ENCODE results near the gene STPG4.
A peak's percentile ranks its signal among the peaks of the same experiment; 100 is the strongest.

The STPG4 gene

DNA sequence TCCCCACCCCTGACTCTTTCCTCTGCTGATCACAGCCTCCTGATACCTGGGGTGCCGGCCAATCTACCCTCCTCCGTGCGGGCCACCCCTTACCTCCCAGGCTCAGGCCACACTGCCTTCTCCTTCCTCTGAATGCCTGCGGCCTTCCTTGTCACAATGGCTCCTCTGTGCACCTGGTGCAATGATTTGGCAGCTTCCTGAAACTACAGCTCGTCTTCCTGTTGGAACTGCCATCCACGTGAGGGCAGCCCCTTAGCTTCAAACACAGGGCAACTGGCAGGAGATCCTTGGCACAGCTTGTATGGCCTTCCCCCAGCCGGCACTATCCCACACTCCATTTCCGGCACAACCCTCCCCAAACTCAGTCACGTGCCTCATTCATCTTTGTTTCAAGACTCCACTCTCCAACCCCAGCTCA, 69.0 kb downstream of the STPG4 start:
- no peak for DNase-seq

DNA sequence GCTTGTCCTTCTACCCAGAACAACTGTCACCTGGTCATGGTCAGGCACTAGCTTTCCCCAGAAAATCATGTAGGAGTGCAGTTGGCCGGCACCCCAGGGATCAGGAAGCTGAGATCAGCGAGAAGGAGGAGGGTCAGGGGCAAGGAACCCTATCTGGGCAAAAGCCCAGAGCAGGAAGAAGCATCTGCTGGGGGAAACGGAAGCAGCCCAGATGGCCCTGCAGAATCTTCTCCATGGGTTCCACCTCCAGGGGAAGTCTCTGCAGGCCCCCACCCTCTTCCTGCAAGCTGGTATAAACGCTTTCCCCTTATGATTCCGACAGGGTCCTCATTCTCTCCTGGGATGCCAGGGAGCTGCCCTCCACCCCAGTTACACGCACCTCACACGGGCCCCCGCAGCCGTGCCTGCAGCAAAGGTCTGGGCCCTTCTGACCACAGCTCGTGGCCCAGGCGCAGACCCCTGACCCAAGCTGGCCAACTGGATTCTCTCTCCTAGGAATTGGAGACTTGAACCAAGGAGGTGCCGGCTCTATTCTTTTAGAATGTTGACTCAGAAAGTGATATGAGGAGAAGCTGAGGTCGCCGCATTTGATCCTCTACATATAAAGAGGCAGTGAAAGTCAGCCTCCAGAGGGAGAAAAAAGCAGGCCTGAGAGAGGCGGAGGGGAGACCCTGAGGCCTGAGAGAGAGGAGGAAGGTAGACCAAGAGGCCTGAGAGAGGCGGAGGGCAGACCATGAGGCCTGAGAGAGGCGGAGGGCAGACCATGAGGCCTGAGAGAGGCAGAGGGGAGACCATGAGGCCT, 71.0 kb downstream of the STPG4 start:
- no peak for DNase-seq

DNA sequence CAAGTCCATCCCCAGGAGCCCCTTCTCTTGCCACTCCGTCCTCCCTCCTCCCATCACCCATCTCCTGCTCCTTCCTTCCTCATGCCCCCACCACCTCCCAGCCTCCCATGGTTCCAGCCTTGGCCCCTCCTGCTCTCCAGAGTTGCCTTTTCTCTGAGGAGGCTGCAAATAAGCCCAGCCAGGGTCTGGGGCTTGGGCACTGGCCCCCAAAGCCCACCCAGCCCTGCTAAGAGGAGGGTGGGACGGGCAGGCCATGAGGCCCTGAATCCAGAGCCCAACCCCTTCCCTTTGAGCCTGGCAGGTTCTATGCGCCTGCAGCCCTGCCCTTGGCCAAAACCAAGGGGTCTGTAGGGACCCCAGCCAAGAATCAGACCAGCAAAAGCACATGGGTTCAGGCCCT, 71.6 kb downstream of the STPG4 start:
- DNase-seq, result no peak

DNA sequence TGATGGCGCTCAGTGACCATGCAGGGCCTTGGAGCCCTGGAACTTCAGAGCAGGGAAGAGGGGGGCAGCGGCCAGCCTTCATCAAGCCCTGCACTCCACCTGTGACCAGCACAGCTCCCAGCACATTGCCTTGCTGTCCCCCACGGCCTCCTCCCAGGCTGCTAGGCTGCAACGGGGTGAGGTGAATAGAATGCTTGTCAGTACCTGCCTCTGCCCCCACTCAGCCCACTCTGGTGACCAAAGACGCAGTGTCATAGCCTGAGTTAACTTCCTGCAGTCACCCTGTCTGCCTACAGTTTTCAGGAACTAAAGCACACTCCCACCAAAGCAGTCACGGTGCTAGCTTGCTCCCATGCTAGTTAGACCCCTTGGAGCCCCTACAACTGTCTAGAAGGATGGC, 72.1 kb downstream of the STPG4 start:
- DNase-seq, result no peak

GRCh38 chr2:47080888-47081301, 74.2 kb downstream of the STPG4 start:
- DNase-seq, result no peak

GRCh38 chr2:47079515-47080412, 75.3 kb downstream of the STPG4 start:
- no peak for DNase-seq

- DNase-seq, result no peak
Observed at GRCh38 chr2:47078541-47079482, 76.3 kb downstream of the STPG4 start.

DNA sequence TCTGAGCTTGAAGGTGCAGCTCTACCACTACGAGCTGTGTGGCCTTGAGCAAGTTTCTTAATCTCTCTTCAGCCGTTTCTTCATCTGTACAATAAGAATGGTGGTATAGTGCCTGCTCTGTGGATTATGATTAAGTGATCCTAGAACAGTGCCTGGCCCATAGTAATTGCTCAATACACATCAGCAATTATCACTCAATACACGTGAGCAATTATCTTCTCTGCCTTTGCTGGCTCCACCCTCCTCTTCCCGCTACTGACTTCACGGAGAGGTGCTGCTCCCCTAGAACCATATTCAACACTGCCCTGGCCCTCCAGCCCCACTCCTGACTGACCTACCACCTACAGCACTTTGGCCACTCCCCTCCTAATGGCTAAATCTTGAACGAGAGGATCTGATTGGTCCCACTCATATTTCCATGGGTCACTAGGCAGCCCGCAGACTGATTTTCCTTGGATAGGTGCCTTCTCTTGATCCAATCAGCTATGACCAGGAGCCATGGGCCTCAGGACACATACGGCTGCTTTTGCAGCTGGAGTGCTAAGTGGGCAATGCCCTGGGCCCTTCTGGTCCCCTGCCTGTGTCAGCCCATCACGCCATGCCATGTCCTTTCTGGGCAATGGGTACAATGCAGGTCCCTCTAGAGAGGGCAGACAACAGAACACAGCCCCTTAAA, 77.5 kb downstream of the STPG4 start:
- no peak for DNase-seq

- no peak for DNase-seq
Observed at GRCh38 chr2:47076586-47077441, 78.3 kb downstream of the STPG4 start.

- DNase-seq, result no peak
Observed at GRCh38 chr2:47076126-47076506, 79.0 kb downstream of the STPG4 start.

DNA sequence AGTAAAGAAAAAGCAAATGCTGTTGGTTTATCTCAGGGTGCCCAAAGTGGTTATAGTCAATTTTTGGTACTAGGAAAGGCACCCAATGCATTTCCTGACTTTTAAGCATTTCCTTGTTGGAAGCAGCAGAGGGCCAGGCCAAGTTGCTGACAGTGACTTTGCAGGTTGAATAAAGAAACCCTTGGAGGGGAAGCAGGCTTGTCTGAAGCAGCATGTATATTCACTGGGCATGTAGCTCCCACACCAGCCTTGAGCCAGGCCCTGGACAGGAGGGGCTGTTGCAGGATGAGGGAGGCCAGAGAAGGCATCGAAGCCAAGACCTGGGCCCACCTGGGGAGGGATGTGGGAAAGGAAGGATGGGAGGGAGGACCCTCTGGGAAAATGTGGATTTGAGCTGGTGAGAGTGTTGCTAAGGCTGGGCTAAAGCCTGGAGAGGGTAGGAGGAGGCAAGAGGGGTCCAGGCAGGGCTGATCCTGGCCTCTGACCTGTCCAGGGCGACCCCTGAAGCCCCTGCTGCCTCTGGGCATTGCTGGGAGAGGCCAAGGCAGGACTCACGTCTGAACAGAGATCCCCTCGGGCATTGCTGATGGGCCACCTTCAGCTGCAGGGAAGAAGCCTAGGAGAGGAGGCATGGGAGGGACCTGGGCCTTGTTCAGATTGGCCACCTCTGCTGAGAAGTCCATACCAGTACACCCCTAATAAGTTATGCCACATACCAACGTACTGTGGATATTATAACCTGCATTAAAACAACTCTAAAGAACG, 79.6 kb downstream of the STPG4 start:
- no peak for DNase-seq

GRCh38 chr2:47074691-47075090, 80.4 kb downstream of the STPG4 start:
- no peak for DNase-seq

DNA sequence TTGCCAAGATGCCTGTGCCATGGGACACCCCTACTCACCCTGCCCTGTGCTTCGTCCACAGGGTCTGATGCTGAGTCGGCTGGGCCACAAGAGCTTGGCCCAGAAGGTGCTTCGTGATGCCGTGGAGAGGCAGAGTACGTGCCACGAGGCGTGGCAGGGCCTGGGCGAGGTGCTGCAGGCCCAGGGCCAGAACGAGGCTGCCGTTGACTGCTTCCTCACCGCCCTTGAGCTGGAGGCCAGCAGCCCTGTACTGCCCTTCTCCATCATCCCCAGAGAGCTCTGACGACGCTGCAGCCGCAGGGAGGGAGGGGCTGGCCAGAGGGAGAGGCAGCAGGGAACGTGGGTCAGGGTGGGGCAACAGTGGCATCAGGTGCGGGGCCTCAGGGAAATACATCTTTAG, 81.5 kb downstream of the STPG4 start:
- DNase-seq, result no peak

- no peak for DNase-seq
Observed at GRCh38 chr2:47073217-47073616, 81.9 kb downstream of the STPG4 start.

DNA sequence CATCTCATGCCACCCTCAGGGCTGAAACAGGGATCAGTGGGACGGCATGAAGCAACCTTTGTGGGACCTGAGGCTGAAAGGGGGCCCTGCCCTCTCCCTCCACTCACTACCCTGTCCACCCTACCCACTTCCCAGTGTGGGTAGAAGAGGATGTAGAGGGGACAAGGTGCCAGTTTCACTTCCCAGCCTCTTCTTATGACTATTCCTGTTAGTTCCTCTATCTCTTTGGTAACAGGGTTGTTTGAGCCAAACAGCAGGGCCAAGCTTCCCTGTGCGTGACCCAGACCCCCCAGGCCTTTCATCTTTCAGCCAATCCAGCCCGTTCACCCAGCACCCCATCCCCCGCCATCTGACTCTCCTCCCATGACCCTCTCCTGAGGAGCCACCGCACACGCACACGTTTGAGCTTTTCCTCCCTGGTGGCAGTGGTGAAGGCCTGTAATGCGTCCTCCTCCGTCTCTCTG, 82.3 kb downstream of the STPG4 start:
- no peak for DNase-seq

DNA sequence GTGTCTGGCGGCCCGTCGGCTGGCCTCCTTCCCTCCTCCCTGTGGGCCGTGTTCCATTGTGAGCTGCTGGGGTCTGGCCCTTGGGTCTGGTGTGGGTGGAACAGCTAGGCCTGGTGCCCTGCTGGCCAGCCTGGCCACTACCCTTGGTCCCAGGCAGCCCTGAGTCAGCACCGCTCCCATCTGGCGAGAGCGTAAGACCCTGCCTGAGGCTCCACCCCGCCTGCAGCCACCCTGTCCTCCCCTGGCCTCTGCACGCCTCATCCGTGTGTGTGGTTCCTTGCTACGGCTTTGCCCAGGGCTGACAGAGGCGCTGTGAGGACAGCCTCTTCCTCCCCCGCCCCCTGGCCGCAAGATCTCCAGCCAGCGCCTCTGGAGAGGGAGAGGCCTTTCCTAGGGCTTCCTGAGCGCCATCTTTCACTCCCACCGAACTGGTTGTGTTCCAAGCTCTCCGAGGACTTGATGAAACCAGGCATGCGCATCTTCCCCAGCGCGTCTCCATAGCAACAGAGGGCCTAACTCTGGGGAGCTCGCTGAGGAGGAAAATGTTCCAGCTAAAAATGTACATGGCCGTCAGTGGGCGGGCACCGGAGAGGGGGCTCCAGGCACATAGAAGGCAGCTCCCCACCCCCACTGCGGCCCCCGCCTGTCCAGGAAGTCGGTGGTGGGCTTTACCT, 83.0 kb downstream of the STPG4 start:
- DNase-seq, result no peak

DNA sequence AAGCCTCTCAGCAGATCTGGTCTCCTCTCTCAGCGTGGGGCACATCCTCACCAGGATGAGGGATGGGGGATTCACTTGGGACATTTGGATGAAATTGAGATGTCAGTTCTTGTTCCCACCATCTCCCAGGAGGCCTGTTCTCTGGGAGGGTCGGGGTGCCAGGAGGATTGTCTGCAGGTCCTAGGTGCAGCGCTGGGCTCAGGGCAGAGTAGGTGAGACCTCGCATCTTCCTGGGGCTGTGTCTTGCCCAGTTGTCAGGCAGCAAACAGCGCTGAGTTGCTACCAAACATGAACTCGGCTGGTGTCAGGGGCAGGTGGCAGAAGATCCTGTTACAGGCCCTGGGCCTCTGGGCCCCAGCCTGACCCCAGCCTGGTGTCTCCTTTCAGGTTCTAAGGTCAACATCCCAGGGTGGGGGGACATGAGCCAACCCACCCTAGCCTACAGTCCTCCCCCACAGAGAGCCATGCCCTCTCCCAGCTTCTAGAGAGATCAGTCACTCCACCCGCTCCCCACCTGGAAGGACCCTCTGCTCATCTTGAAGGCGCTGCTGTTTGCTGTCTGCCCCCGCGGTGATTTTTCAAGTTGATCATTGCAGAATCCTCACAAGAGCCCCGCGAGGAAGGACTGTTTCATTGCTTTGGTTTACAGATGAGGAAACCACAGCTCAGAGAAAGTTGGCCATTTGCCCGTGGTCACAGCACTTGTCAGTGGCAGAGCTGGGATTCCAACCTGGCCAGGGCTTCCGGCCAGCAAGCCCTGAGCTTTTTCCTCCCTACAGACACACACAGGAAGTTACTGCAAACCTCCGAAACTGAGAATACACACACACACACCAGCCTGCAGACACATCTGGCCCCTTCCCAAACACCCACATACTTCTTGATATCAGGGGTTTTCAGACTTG, 83.9 kb downstream of the STPG4 start:
- peak; percentile 26 for DNase-seq

DNA sequence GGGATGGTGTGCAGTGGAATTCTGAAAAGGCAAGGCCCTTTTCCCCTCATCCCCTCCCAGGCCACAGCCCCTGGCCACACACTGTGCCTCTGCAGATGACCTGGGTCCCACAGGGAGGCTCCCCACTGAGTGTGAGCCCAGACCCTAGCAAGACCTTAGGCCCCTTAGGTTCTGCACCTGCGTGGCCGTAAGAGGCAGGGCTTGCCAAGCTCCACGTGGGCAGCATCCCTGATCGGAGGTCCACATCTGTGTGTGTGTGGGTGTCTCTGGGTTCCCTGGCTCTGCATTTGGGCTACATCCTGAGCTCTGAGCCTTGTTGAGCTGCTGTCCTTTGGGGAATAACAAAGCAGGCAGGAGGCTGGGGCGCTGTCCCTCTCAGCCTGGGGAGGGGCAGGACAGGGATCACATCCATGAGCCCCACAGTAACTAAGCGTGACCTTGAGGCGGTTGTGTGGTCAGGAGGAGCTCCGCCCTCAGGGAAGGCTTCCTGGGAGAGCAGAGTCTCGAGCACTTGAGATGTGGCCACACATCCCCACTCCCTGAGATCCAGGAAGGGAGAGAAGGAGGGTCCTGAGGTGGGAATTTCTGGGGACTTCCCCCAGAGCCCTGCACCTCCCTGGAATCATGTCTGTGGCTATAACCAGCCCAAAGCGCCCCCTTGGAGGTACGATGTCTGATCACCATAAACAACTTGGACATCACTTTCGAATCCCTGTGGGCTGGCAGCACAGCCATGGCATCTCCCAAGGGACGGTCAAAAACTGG, 84.8 kb downstream of the STPG4 start:
- DNase-seq, result no peak

Measured in activated CD8-positive, alpha-beta memory T cell treated with anti-CD3 and anti-CD28 coated beads, Interleukin-2, amount 50 U/mL, for 4 hours (primary cell).